K562 (cell line): ENCODE data around the gene GGA3. TPM values are rescaled to one million over a fixed set of nuclear protein-coding genes. Genes with fewer than 3 reads are reported as not detected.

Experiments
- ARID3A ChIP-seq: IDR thresholded peaks from 2 replicates; pipeline ENCODE4 v1.6.1; 2012; ENCODE audit warnings: low read depth, low read length, improper control_type of control experiment, borderline replicate concordance
- ARNT ChIP-seq, 2 experiments: fragments of 450-650 bp; IDR thresholded peaks; 2 replicates each; pipeline ENCODE4 v1.6.1; 2016; ENCODE audit warnings: mild to moderate bottlenecking in 1 of 2
- E2F3 ChIP-seq: fragments of 250-450 bp; sonication (Bioruptor Pico); IDR thresholded peaks from 2 replicates; pipeline ENCODE4 v1.4.0; 2020; ENCODE audit warnings: mild to moderate bottlenecking
- ERF ChIP-seq: fragments of 450-650 bp; formaldehyde crosslinking; IDR thresholded peaks from 2 replicates; pipeline ENCODE4 v1.4.0; 2020; ENCODE audit warnings: mild to moderate bottlenecking, mixed read lengths
- GATAD2A ChIP-seq: fragments of 450-650 bp; IDR thresholded peaks from 2 replicates; pipeline ENCODE4 v1.6.1; 2017
- HDAC3 ChIP-seq: fragments of 450-650 bp; IDR thresholded peaks from 2 replicates; pipeline ENCODE4 v1.6.1; 2018; ENCODE audit warnings: borderline replicate concordance, mild to moderate bottlenecking, moderate library complexity; ENCODE audit not compliant: partially characterized antibody
- ILK ChIP-seq: fragments of 450-650 bp; IDR thresholded peaks from 2 replicates; pipeline ENCODE4 v1.6.1; 2016; ENCODE audit warnings: missing genetic modification characterization, low read depth, mild to moderate bottlenecking, missing compliant biosample characterization, moderate library complexity, borderline replicate concordance
- MYBL2 ChIP-seq, 2 experiments: fragments of 450-650 bp in 1 of 2; sonication (generic) in 1 of 2; formaldehyde crosslinking in 1 of 2; IDR thresholded peaks; 2 replicates each; pipeline versions ENCODE4 v1.6.1 to v1.8.1; 2017 to 2022; ENCODE audit warnings: borderline replicate concordance in 1 of 2, inconsistent platforms in 1 of 2, low read depth in 1 of 2, mild to moderate bottlenecking in 1 of 2, missing genetic modification reagents in 1 of 2, moderate library complexity in 1 of 2
- PBX2 ChIP-seq, 2 experiments: IDR thresholded peaks in 1 of 2; conservative IDR thresholded peaks in 1 of 2; 2 replicates each; pipeline ENCODE4 v1.6.1; 2016; ENCODE audit warnings: low read depth in 2 of 2, mild to moderate bottlenecking in 1 of 2, missing compliant biosample characterization in 1 of 2, missing genetic modification characterization in 1 of 2, moderate library complexity in 1 of 2
- POLR3A ChIP-seq: IDR thresholded peaks from 2 replicates; pipeline ENCODE4 v1.6.1; 2011; ENCODE audit warnings: borderline replicate concordance, mild to moderate bottlenecking, moderate library complexity; ENCODE audit not compliant: insufficient read length, insufficient read depth; ENCODE audit errors: extremely low read depth
- PYGO2 ChIP-seq: fragments of 450-650 bp; IDR thresholded peaks from 2 replicates; pipeline ENCODE4 v1.6.1; 2016; ENCODE audit warnings: mild to moderate bottlenecking, missing genetic modification characterization, moderate library complexity, missing compliant biosample characterization
- RFX1 ChIP-seq: fragments of 450-650 bp; IDR thresholded peaks from 2 replicates; pipeline ENCODE4 v1.6.1; 2016; ENCODE audit warnings: mild to moderate bottlenecking, moderate library complexity
- SETDB1 ChIP-seq: IDR thresholded peaks from one replicate; pipeline ENCODE4 v1.6.1; 2012; ENCODE audit warnings: low read length, control low read depth, inconsistent platforms
- SIN3A ChIP-seq, 2 experiments: fragments of 150-350 bp in 1 of 2; IDR thresholded peaks; 2 replicates each; pipeline ENCODE4 v1.6.1; 2011 to 2016; ENCODE audit warnings: borderline replicate concordance in 2 of 2, low read depth in 2 of 2, low read length in 2 of 2, mild to moderate bottlenecking in 2 of 2, moderate library complexity in 2 of 2; ENCODE audit not compliant: control insufficient read depth in 1 of 2
- SMARCA4 ChIP-seq: fragments of 450-650 bp; IDR thresholded peaks from 2 replicates; pipeline ENCODE4 v1.6.1; 2016
- SMARCE1 ChIP-seq: fragments of 450-650 bp; IDR thresholded peaks from 2 replicates; pipeline ENCODE4 v1.7.1; 2016; ENCODE audit warnings: mild to moderate bottlenecking
- TAF7 ChIP-seq: fragments of 450-650 bp; IDR thresholded peaks from 2 replicates; pipeline ENCODE4 v1.6.1; 2016; ENCODE audit warnings: missing genetic modification characterization, missing compliant biosample characterization
- TCFL5 ChIP-seq: fragments of 250-450 bp; sonication (Bioruptor Pico); conservative IDR thresholded peaks from 2 replicates; pipeline ENCODE4 v1.6.1; 2021; ENCODE audit warnings: mild to moderate bottlenecking, moderate library complexity, matching md5 sums
- THRAP3 ChIP-seq: fragments of 450-650 bp; IDR thresholded peaks from 2 replicates; pipeline ENCODE4 v1.6.1; 2016; ENCODE audit warnings: mild to moderate bottlenecking, inconsistent platforms, borderline replicate concordance
- ZBTB17 ChIP-seq: fragments of 450-650 bp; formaldehyde crosslinking; IDR thresholded peaks from 2 replicates; pipeline ENCODE4 v1.4.0; 2020; ENCODE audit warnings: mild to moderate bottlenecking
- ZNF212 ChIP-seq: fragments of 450-650 bp; formaldehyde crosslinking; IDR thresholded peaks from 2 replicates; pipeline ENCODE4 v1.4.0; 2020; ENCODE audit warnings: mild to moderate bottlenecking
- polyA plus RNA-seq, 8 experiments: library from polyadenylated mRNA; depleted of rRNA in 4 of 8; stranded (reverse) in 5 of 8; unstranded in 3 of 8; fragments of >200 nt; fragmentation: Nextera tagmentation in 2 of 8; fragmentation: Illumina TruSeq in 1 of 8; extraction: Ambion mirVana in 2 of 8; extraction: Trizol in 1 of 8; gene quantifications; 2 replicates each; pipeline versions ENCODE4 v1.2.1 to v1.2.3, GENCODE V29; 2011 to 2014; ENCODE audit warnings: inconsistent platforms in 1 of 8, missing spikeins in 1 of 8
- total RNA-seq, 7 experiments: library from RNA; depleted of rRNA in 6 of 7; stranded (reverse); fragments of >200 nt in 6 of 7; fragmentation: Illumina TruSeq in 2 of 7; extraction: Trizol in 2 of 7; gene quantifications; 2 replicates each; pipeline versions ENCODE4 v1.2.1 to v1.2.3, GENCODE V29; 2011 to 2021; ENCODE audit warnings: low replicate concordance in 1 of 7
- TF ChIP-seq, protein P1 (sequence below): fragments of 450-650 bp; conservative IDR thresholded peaks from 2 replicates; pipeline ENCODE4 v1.6.1; 2016; ENCODE audit warnings: missing genetic modification characterization, low read depth, mild to moderate bottlenecking, control low read depth, missing compliant biosample characterization

GGA3 gene
- total and polyA plus RNA-seq, 9 of the 15 experiments (the other 6 are each of a cell fraction or from before 2014, with no cell fraction given): 5.7 to 64.9 (median 25.4) TPM

DNA sequence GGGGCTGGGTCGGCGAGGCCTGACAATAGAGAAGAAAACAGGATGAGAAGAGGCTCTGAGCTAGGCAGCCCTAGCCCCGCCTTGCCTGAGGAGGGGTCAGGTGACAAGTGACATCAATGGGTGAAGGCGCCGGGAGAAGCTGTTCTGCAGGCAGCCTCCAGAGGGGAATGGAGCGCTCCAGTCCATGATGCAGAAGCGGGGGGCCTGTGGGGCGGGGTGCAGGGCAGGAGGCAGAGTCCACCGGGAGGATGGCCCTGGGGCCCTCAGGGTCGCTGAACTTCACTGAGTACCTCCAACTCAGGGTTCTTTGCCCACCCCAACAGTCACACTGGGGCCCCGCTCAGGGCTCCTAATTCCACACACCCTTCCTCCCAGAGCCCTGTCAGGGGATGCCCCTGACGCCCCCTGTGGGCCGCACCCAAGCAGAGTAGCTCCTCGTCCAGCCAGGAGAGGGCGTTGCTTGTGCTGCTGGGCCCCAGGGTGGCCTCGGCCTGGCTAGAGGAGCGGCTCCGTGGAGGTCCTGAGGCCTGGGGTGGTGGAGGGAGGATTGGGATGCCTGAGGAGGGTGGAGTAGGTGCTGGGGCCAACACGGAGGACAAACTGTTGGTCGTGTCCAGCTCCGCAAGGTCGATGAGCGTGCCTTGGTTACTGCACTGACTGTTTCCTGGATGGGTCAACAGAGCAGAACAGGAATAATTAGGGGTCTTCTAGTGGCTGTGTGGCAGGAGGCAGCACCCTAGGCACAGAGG is 20.8 kb downstream of the GGA3 start (continued):
- TF ChIP-seq ARID3A (no peak), TCFL5 (CRISPR knock-in tag) (no peak), ZNF212 (no peak), SMARCE1 (0 out of 2 replicates have a peak, but pooled peaks have one; percentile 22), ERF (CRISPR knock-in tag) (no peak), SMARCA4 (0 out of 2 replicates have a peak, but pooled peaks have one; percentile 34), PBX2 (CRISPR knock-in tag; IDR thresholded peaks at IDR 0.05; ENCODE audit: low read depth) (no peak), PBX2 (tag; conservative IDR thresholded peaks at IDR 0.05; ENCODE audit: low read depth) (no peak), SIN3A (IDR thresholded peaks at IDR 0.05; ENCODE audit: borderline replicate concordance in 2 of 2, control insufficient read depth in 1 of 2, low read depth in 2 of 2, low read length in 2 of 2) (peak in 1 of 2 experiments; percentile 24; a peak in 1 of 4 replicates), ARNT (IDR thresholded peaks at IDR 0.05) (peak in 1 of 2 experiments; percentile 70; a peak in 1 of 4 replicates), TAF7 (tag) (no peak), E2F3 (no peak), THRAP3 (no peak), ZBTB17 (CRISPR knock-in tag) (no peak), POLR3A (no peak), HDAC3 (no peak), RFX1 (no peak), SETDB1 (no peak), PYGO2 (no peak), ILK (tag) (no peak), GATAD2A (peak; percentile 51; the same call in 1 of the 2 replicates), MYBL2 (IDR thresholded peaks at IDR 0.05; ENCODE audit: low read depth) (no peak), MYBL2 (CRISPR knock-in tag; IDR thresholded peaks at IDR 0.05; ENCODE audit: borderline replicate concordance) (no peak)
- TF ChIP-seq, protein P1, sequence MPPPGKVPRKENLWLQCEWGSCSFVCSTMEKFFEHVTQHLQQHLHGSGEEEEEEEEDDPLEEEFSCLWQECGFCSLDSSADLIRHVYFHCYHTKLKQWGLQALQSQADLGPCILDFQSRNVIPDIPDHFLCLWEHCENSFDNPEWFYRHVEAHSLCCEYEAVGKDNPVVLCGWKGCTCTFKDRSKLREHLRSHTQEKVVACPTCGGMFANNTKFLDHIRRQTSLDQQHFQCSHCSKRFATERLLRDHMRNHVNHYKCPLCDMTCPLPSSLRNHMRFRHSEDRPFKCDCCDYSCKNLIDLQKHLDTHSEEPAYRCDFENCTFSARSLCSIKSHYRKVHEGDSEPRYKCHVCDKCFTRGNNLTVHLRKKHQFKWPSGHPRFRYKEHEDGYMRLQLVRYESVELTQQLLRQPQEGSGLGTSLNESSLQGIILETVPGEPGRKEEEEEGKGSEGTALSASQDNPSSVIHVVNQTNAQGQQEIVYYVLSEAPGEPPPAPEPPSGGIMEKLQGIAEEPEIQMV (tag): no peak
